IPS-11a (cell line): ENCODE results near the gene RTKN2.
"Not testable (repeated sequence)": the region's sequence is repeated elsewhere in the genome, so short reads cannot be mapped to it uniquely, and the experiment has no call there.

Source experiments
- H3K4me3 ChIP-seq: one replicate; pipeline ENCODE4 v1.5.1; 2013; ENCODE audit warnings: low read depth, low read length, control low read depth

RTKN2 gene

DNA sequence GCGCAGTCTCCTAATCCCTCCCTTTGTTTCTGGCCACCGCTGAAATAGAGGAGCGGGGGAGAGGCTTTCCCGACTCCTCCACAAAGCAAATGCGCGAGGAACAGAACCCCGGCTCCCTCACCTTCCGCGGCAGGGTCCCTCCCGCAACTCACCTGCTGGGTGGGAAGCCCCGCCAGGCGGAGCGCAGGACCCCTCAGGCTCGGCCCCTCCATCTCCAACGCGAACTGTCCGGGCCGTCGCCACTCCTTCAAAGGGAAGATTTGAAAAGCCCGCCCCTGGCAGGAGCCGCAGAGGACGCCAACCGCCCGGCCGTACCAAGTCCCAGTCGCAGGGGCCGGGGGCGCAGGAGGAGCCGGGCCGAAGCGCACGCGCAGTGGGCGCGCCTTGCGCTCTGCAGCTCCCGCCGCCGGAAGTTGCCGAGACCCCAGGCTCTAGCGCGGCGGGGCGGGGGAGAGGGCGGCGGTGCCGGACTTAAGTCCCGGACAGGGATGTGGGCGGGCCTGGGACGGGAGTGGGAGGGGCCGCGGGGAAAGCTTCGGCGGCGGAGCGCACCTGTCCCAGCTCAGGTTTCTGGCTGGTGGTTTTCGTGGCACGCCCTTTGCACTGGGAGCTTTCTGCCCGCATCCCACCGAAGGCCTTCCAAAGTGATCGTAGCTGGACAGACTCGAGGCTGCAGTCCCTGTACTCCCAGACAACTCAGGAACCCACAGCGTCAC is at the start of gene RTKN2:
RTKN2 (minus strand) TSS at position 446 of the 716 bp plus-strand sequence; CDS start at position 212, 234 bp downstream.
- peak within 1 kb of the TSS; percentile 80 for H3K4me3 ChIP-seq

DNA sequence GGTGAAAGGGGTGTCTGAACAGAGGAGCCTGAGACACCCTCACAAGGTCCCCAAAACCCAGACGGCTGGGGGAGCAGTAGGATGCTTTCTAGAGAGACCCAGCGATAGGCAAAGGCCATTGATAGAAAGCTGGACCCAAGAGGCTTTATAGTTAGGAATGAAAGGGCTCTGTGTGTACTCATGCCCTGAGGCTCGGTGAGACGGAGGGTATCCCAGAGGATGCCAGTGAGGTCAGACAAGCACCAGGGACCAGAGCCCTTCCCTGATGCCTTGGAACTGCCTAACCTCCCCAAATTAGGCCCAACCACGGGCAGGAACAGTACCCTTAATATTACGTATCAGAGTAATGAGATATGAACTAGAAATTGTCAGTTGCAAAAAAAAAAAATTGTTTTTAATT is 48.6 kb upstream of the RTKN2 start:
- H3K4me3 ChIP-seq = no peak overlapping the region

- H3K4me3 ChIP-seq = no peak overlapping the region
Measured at GRCh38 chr10:62309254-62309653, 40.6 kb upstream of the RTKN2 start.

GRCh38 chr10:62308101-62308500 is 39.5 kb upstream of the RTKN2 start:
- no peak overlapping the region for H3K4me3 ChIP-seq

- H3K4me3 ChIP-seq = no peak overlapping the region
Measured at GRCh38 chr10:62307635-62308034, 39.0 kb upstream of the RTKN2 start.

DNA sequence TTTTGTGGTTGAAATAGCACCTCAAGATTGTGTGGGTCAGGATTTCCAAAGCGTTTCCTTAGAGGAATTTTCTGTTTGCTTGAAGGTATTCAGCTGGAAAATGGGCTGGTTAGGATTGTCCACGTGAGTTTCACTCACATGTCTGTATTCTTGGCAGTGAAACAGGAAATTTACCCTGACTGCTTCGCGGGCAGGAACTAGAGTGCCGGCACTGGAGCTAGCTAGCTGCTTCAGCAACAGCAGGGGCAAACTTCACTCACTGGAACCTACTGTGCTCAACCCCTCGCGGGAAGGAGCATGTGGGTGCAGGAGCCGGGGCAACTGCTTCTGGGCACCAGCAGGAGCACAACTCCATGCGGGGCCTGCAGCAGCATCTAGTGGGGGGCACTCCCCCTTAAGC is 38.0 kb upstream of the RTKN2 start:
- no peak overlapping the region for H3K4me3 ChIP-seq

- no peak overlapping the region for H3K4me3 ChIP-seq
Measured at GRCh38 chr10:62305813-62306212, 37.2 kb upstream of the RTKN2 start.

GRCh38 chr10:62303922-62304321 is 35.3 kb upstream of the RTKN2 start:
- H3K4me3 ChIP-seq = no peak overlapping the region

- H3K4me3 ChIP-seq = no peak overlapping the region
Measured at GRCh38 chr10:62302760-62303159, 34.1 kb upstream of the RTKN2 start.

- no peak overlapping the region for H3K4me3 ChIP-seq
Measured at GRCh38 chr10:62297857-62298256, 29.2 kb upstream of the RTKN2 start.

DNA sequence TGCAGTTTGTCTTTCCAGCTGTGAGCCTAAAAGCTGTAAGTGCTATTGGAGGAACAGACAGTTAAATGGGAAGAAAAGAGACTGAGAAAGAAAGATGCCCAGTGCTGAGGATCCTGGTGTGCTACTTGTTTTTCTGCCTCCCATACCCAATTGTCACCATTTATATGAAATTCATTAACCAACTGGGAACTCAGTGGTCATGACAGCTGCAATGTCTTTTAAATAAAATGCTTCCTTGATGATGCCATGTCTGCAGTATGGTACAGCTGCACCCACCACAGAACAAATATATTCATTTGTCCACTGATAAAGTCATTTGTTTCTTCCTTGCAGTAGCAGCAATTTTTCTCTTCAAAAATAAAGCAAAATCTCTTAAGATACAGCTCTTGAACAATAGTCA is 15.6 kb upstream of the RTKN2 start:
- no peak overlapping the region for H3K4me3 ChIP-seq

- H3K4me3 ChIP-seq = not testable (repeated sequence)
Measured at GRCh38 chr10:62281348-62281747, 12.7 kb upstream of the RTKN2 start.

DNA sequence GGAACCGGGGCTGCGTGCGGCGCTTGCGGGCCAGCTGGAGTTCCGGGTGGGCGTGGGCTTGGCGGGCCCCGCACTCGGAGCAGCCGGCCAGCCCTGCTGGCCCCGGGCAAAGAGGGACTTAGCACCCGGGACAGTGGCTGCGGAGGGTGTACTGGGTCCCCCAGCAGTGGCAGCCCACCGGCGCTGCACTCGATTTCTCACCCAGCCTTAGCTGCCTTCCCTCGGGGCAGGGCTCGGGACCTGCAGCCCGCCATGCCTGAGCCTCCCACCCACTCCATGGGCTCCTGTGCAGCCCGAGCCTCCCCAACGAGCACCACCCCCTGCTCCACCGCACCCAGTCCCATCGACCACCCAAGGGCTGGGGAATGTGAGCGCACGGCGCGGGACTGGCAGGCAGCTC is 11.7 kb upstream of the RTKN2 start:
- H3K4me3 ChIP-seq = not testable (repeated sequence)

GRCh38 chr10:62278441-62278910 is 9.8 kb upstream of the RTKN2 start:
- no peak overlapping the region for H3K4me3 ChIP-seq

GRCh38 chr10:62277971-62278370 is 9.3 kb upstream of the RTKN2 start:
- no peak overlapping the region for H3K4me3 ChIP-seq

DNA sequence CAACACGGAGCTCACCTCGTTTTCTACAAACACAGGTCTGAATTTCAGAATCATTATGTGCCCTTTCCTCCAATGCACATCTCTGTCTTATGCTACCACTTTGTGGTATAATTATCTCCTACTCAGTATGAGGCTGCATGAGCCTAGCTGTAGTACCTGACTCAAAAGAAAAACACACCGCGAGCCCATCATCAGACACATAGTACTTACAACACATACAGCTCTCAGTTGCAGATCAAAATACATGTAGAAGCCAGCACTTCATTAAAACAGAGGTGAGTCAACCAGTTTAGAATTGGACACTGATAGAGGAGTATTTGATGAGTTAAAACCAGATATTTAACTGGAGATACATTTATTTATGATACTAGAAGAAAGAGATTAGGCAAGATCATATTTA is 1.4 kb upstream of the RTKN2 start:
- H3K4me3 ChIP-seq = no peak overlapping the region

- peak overlapping the region; percentile 80 for H3K4me3 ChIP-seq
Measured at GRCh38 chr10:62268027-62268398, 631 bp downstream of the RTKN2 start.

DNA sequence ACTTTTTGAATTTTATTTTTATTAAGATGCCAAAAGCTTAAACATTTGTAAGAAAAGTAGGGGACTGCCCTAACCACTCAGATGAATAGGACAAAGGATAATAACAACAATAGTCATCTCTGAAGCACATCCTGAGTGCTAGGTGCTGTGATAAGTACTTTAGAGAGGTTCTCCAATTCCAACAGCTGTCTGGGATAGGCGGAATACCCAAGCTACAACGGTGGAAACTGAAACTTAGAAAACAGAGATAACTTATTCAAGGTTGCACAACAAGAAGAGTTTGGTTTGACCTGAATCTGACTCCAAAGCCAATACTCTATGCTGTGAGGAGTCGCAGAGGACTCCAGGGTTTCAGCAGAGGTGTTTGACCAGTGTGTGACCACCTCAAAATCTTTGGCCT is 2.0 kb downstream of the RTKN2 start:
- H3K4me3 ChIP-seq = no peak overlapping the region

GRCh38 chr10:62266147-62266546 is 2.5 kb downstream of the RTKN2 start:
- H3K4me3 ChIP-seq = no peak overlapping the region

- H3K4me3 ChIP-seq = no peak overlapping the region
Measured at GRCh38 chr10:62264702-62265436, 3.8 kb downstream of the RTKN2 start.

GRCh38 chr10:62264126-62264525 is 4.5 kb downstream of the RTKN2 start:
- no peak overlapping the region for H3K4me3 ChIP-seq

GRCh38 chr10:62261666-62262065 is 7.0 kb downstream of the RTKN2 start:
- no peak overlapping the region for H3K4me3 ChIP-seq
